ENCODE measurements around the gene IRF8. TPM values are rescaled to one million over a fixed set of nuclear protein-coding genes. Genes with fewer than 3 reads are reported as not detected.

IRF8 gene
- total and polyA plus RNA-seq, 2 of the 4 experiments (the other 2 are of a cell fraction) = not detected

DNA sequence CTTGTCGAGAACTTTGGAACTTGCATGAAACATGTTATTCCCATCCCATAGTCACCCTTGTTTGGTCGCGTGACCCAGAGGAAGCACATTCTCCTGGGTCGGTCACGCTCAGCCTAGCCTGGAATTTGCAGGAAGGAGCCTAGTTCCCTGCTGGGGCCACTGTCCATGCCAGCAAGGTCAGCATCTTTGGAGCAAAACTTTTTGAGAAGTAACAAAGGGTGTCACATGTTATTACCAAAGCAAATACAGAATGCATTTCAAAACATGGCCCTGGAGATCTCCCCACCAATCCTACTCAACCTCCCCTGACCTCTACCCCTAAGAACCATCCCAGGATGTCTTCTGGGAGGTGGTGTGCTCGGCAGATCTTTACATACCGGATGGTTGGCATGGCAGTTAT is 26.2 kb upstream of the IRF8 start:
- Histone ChIP-seq H2BK20ac (ENCODE audit: low read depth, low read length) (no peak overlapping the region), H2BK15ac (ENCODE audit: low read depth, low read length) (no peak overlapping the region), H2AK9ac (replicated peaks; ENCODE audit: low read depth, low read length, poor library complexity) (no peak overlapping the region), H3K27me3 (ENCODE audit: control insufficient read depth, insufficient read depth, low read length) (peaks cover 37% of the 10 kb centered on the region), H2AK5ac (ENCODE audit: low read depth, low read length) (no peak overlapping the region), H3K18ac (ENCODE audit: low read depth, low read length) (no peak overlapping the region), H4K8ac (ENCODE audit: low read depth in 2 of 2, low read length in 2 of 2) (no peak overlapping the region), H3K4me1 (ENCODE audit: control insufficient read depth, insufficient read depth, low read length) (no peaks in the 10 kb centered on the region), H3K36me3 (ENCODE audit: control insufficient read depth, insufficient read depth, low read length) (no peaks in the 10 kb centered on the region), H3K79me1 (ENCODE audit: low read depth in 1 of 2, low read length in 2 of 2) (no peaks in the 10 kb centered on the region), H4K20me1 (ENCODE audit: insufficient read depth, low read length) (no peaks in the 10 kb centered on the region), H3K9ac (ENCODE audit: low read depth, low read length) (no peak overlapping the region), H3K4me3 (ENCODE audit: insufficient read depth, low read depth, low read length) (no peak overlapping the region), H2BK120ac (ENCODE audit: low read depth, low read length) (no peak overlapping the region), H3K9me3 (ENCODE audit: control insufficient read depth, insufficient read depth, low read length) (peaks cover 4% of the 10 kb centered on the region), H3K23ac (ENCODE audit: low read depth, low read length) (no peak overlapping the region), H3K9me1 (ENCODE audit: insufficient read depth, low read length) (no peaks in the 10 kb centered on the region), H3K27ac (ENCODE audit: insufficient read depth, low read length) (no peak overlapping the region), H2AFZ (replicated peaks; ENCODE audit: low read length, poor library complexity) (no peak overlapping the region), H2BK5ac (ENCODE audit: low read depth, low read length, poor library complexity, severe bottlenecking) (no peak overlapping the region), H3K56ac (ENCODE audit: extremely low read depth, insufficient read depth, low read length) (no peak overlapping the region), H3K4me2 (ENCODE audit: low read depth, low read length) (no peak overlapping the region), H3K4ac (ENCODE audit: low read depth, low read length) (no peak overlapping the region), H4K91ac (ENCODE audit: insufficient read depth, low read depth, low read length) (no peak overlapping the region), H3K14ac (replicated peaks; ENCODE audit: low read depth, low read length) (no peak overlapping the region), H4K5ac (ENCODE audit: low read depth, low read length) (no peak overlapping the region)
- in situ Hi-C loops (cut with MboI; ENCODE audit: low sequenced_read_pairs) (no loop called here), intact Hi-C loops (cut with micrococcal nuclease) (no loop called here), dilution Hi-C loops (cut with HindIII; ENCODE audit: low sequenced_read_pairs, unreplicated experiment) (no loop called here)
- BruUV-seq (replicated peaks) = no TSS peak
- CTCF ChIA-PET = no interaction called here
- ATAC-seq (ENCODE audit: low read depth) (no peak), DNase-seq (no peak)
- POLR2A ChIA-PET (ENCODE audit: unreplicated experiment) = no interaction called here
- WGBS, 2 experiments (ENCODE audit: extremely low coverage in 2 of 2, insufficient read length in 1 of 2) = no CpG with 5 or more reads among the region's 7 CpGs
- TF ChIP-seq MAFK (IDR thresholded peaks at IDR 0.05; ENCODE audit: low read depth, low read length) = no peak
- no peak for TF ChIP-seq RAD21 (IDR thresholded peaks at IDR 0.05; ENCODE audit: low read length)
- no peak for TF ChIP-seq BHLHE40 (IDR thresholded peaks at IDR 0.05; ENCODE audit: low read depth, low read length)
- TF ChIP-seq CEBPB (IDR thresholded peaks at IDR 0.05; ENCODE audit: low read depth, low read length) = no peak
- TF ChIP-seq, protein P1, sequence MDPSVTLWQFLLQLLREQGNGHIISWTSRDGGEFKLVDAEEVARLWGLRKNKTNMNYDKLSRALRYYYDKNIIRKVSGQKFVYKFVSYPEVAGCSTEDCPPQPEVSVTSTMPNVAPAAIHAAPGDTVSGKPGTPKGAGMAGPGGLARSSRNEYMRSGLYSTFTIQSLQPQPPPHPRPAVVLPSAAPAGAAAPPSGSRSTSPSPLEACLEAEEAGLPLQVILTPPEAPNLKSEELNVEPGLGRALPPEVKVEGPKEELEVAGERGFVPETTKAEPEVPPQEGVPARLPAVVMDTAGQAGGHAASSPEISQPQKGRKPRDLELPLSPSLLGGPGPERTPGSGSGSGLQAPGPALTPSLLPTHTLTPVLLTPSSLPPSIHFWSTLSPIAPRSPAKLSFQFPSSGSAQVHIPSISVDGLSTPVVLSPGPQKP (IDR thresholded peaks at IDR 0.05; ENCODE audit: borderline replicate concordance, low read depth, low read length) = no peak
- TF ChIP-seq, protein P2, sequence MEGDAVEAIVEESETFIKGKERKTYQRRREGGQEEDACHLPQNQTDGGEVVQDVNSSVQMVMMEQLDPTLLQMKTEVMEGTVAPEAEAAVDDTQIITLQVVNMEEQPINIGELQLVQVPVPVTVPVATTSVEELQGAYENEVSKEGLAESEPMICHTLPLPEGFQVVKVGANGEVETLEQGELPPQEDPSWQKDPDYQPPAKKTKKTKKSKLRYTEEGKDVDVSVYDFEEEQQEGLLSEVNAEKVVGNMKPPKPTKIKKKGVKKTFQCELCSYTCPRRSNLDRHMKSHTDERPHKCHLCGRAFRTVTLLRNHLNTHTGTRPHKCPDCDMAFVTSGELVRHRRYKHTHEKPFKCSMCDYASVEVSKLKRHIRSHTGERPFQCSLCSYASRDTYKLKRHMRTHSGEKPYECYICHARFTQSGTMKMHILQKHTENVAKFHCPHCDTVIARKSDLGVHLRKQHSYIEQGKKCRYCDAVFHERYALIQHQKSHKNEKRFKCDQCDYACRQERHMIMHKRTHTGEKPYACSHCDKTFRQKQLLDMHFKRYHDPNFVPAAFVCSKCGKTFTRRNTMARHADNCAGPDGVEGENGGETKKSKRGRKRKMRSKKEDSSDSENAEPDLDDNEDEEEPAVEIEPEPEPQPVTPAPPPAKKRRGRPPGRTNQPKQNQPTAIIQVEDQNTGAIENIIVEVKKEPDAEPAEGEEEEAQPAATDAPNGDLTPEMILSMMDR (conservative IDR thresholded peaks at IDR 0.05; ENCODE audit: low read depth, low read length) = no peak
- no peak for TF ChIP-seq MAZ (IDR thresholded peaks at IDR 0.05; ENCODE audit: borderline replicate concordance, low read depth, low read length)
- no peak for TF ChIP-seq RCOR1 (IDR thresholded peaks at IDR 0.05; ENCODE audit: insufficient replicate concordance, low read length)
- no peak for TF ChIP-seq CHD1 (IDR thresholded peaks at IDR 0.05; ENCODE audit: low read depth, low read length)
- TF ChIP-seq, protein P3, sequence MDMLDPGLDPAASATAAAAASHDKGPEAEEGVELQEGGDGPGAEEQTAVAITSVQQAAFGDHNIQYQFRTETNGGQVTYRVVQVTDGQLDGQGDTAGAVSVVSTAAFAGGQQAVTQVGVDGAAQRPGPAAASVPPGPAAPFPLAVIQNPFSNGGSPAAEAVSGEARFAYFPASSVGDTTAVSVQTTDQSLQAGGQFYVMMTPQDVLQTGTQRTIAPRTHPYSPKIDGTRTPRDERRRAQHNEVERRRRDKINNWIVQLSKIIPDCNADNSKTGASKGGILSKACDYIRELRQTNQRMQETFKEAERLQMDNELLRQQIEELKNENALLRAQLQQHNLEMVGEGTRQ (IDR thresholded peaks at IDR 0.05; ENCODE audit: low read depth, low read length) = no peak
- no peak for TF ChIP-seq SMC3 (IDR thresholded peaks at IDR 0.05; ENCODE audit: low read depth, low read length)
- no peak for TF ChIP-seq FOS (IDR thresholded peaks at IDR 0.05; ENCODE audit: low read depth, low read length)
- no peak for TF ChIP-seq MXI1 (IDR thresholded peaks at IDR 0.05; ENCODE audit: borderline replicate concordance, low read depth, low read length)
- TF ChIP-seq NFE2L2 (IDR thresholded peaks at IDR 0.05; ENCODE audit: low read depth, low read length) = no peak
- TF ChIP-seq RFX5 (IDR thresholded peaks at IDR 0.05; ENCODE audit: low read depth, low read length) = no peak
- no peak for TF ChIP-seq POLR2A (IDR thresholded peaks at IDR 0.05; ENCODE audit: low read depth, low read length)
